ENCODE results near the gene TBCCD1.
"Not testable (repeated sequence)": the region's sequence is repeated elsewhere in the genome, so short reads cannot be mapped to it uniquely, and the experiment has no call there.

Gene TBCCD1

DNA sequence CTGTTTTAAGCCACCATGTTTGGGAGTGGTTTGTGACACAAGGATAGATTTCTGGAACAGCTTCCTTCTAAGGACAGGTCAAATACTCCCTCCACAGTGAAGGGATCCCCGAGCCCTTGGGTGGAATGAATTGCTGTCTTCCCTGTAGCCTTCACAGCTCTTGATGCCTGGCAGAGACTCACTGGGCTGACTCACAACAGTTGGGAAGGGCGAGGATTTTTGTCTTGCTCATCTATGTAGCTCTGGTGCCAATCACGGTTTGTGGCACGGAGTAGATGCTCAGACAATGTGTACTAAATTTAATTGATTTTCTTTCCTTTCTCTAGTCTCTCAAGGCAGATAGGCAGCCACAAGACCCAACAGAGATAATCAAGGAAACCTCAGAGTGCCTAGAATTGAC lies 49.9 kb downstream of the TBCCD1 start:
- no peak for DNase-seq

DNA sequence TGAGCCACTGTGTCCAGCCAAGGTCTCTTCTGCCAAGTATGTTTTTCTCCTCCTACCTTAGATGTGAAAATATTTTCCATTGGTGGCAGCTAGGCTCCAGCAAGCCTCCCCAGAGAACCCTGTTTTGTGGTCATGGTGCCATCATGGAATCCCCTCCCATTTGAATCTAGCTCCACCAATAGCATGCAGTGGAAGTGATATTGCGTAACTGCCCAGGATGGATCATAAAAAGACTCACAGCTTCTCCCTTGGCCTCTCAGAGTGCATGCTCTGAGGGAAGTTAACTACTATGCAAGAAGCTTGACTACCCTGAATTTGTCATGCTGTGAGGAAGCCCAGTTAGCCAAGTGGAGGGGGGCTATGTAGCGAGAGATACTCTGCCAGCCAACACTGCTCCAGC lies 50.5 kb downstream of the TBCCD1 start:
- no peak for DNase-seq

DNA sequence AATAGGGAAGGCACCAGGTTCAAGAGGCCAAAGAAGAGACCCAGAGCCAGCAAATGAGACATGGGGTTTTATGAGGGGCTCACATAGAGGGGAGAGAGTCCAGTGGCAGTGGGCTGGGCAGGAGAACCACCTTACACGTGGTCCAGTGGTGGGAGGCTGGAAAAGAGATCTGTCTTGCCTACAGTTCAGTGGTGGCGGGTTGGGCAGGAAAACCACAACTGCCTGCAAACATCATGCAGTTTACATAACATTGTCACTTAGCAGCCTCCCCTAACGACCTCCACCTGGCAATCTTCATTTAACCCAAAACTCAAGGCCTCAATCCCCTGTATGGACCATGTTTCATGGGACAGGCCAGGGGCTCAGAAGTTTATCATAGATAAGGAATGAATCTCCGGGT lies 52.0 kb downstream of the TBCCD1 start:
- DNase-seq = no peak

DNA sequence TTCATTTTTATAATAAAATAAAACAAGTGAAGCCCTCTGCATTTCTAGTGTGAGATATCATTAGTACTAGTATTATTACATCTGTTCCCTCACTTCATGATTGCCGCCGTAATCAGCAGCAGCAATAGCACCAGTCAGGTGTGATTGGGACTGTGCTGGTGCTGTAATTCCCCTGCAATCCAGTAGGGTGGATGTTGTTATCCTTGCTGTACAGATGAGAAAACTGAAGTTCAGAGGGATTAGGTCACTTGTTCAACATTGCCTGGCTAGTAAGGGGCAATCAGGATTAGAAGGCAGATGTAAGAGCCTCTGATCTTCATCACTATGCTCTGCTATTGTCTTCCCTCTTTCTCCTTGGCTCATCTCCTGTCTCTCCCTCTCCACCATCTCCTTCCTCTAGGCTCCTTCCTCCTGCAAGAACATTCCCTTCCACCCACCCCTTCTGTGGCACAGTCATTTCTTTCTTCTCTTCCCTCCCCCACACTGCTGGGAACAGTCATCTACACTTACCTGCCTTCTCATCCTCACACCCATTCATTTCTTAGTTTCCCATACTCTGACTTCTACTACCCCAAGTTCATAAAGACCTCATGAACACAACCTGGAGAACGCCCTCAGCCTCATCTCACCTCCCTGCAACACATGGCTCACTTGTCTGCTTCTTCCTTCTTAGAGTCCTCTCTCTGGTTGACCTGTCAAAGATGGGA lies 52.7 kb downstream of the TBCCD1 start:
- no peak for DNase-seq

DNA sequence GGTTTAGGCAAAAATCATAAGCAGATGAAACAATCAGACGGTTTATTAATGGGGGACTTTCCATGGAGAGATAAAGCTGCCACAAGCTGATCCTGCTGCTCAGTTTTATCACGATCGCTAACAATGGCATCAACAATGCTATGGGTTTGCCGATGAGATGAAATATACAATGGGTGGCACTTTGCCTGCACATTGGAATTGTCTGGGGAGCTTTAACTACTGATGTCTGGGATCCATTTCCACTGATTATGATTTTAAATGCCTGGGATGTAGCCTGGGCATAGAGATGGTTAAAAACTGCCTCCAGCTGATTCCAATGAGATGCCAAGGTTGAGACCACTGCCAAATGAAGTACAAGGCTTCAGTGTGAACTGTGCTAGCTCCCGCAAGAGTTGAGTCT lies 53.8 kb downstream of the TBCCD1 start:
- DNase-seq = no peak

DNA sequence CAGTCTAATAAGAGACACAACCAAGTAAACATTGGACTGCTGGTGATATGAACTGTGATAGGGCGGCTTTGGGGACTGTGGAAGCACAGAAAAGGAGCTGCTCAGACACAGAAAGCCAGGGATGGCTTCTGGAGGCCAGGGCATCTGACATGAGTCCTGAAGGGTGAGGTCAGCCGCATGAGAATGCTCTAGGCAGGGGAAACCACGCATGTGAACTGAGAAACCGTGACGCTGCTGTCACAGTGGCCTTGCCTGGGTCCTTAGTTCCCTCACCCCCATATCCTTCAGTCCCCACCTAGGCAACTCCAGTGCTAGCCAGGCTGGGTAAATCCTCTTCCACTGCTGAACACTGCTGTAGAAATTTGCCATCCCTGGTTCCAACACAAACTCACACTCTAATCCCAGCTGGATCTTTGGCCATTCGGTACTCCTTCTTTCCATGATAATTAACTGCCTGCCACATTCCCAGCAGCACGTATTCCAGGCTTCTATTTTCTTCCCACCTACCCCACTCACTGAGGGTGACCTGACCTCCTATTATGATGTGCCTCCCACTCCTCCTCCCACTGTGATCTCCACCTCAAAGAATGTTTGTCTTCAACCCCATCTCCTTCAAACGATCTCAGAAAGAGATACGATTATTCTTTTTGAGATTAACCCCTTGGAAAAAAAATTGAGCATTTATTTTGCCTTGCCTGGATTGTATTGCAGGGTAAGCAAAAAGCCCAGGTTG lies 54.4 kb downstream of the TBCCD1 start:
- no peak for DNase-seq

DNA sequence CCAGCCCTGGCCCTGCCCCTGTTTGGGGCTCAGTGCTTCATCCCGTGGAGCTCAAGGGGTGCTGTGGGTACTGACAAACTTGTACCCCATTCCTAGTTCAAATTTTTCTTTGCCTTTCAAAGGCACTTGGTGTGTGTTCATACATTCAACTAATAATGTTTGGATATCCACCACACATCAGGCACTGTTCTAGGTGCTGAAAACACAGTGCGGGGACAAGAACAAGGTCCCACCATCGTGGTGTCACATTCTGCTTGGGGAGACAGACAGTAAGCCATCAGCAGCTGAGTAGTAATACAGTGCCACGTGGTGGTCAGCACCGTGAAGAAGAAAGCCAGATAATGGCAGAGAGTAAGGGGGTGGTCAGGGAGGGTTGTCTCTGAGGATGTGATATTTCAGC lies 55.4 kb downstream of the TBCCD1 start:
- no peak for DNase-seq

DNA sequence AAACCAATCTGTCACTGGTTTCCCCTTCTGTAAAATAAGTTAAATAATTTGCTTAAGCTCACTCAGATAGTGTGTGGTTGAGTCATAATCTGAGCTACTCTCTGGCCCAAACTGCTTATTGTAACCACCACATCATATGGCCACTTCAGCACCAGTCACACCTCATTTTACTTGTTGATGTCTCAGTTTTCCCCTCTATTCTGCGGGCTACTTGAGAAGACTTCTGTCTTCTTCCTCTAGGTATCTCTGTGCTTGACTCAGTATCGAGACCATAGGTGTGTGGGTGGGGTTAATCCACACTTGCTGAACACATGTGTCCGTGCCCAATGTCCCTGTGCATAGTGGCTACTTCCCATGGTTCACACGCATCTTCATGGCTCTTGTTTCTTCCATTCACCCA lies 55.9 kb downstream of the TBCCD1 start:
- no peak for DNase-seq

DNA sequence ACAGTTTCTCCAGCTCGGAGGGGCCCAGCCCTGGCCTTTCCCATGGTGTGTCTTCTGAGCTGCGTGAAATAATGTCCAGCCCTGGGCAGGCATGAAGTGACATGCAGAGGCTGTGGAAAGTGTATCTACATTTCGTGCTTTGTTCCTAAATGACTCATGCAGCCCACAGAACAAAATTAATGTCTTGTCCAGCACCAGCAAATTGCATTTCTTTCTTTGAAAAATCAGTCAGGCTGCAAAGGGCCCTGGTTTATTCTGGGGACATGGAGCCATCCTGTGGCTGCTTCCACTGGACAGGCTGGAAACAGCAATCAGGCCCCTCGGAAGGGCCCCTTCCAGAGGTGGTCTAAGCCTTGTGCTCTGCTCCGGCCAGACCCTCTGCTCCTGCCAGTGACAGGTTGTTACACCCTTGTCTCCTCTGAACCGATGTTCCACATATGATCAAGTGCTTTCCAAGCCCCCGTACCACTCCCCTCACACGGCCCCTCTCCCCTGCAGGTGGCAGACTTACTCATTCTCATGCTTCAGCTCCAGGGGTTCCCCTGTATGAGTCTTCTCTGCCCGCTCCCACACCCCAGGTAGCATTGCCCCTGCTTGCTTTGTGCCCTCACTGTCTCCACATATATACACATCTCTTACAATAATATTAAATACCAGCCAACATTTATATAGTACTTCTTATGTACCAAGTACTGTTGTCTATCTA lies 56.6 kb downstream of the TBCCD1 start:
- DNase-seq = no peak

DNA sequence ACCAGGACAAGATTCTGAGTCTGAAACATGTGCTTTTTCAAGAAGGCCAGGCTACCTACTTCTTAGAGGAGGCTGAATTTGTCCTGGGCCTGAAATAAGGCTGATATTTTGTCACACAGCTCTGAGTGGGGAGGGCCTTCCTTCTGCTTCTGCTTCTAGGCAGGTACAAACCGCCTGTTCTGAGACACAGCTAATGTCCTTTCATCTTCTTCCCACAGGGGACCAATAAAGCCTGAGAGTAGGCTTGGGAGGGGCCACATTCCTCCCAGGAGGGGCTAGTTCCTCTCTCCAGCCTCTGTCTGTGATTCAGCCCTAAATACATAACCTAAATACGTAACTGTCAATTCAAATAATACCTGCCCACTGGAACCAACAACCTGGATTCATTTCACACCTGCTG lies 57.7 kb downstream of the TBCCD1 start:
- no peak for DNase-seq

DNA sequence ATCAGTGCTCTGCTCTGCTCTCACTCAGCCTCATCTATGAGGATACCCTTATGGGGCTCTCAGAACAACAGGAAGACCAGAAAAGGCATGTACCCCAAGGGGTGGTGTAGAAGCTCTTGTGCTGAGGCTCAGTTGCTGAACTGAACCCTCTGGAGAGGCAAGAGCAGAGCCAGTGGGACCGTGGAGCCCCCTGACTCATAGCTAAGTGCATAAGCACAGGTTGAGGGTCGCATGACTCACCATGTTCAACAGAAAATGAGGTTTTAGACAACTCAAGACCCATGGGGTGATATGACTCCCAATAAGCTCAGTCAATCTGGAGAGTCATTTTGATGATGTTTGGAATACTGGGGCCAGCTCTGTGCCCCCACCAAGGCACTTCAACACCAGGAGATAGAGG lies 60.3 kb downstream of the TBCCD1 start:
- DNase-seq = no peak

DNA sequence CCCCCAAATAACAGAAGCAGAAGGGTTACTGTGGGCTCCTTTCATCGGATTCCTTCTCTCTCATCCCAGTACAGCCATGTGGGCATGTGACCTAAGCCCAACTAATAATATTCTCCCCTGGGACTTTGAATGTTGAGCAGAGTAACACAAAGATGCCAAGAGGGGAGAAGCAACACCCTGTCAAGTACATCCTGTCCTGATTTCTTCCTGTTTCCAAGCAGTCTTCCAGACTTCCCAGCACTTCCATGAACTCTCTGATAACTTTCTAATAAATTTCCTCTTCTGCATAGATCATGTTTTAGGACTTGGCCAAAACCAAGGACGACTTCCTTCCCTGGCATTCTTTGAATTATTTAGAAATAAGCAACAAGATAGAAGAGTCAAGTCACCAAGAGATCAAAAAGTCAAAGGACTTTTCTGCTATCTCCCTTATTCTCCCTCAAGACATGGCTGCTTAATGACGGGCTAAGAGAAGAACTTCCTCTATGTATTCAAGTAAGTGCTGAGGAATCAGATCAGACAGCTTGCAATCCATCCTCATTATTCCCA lies 60.9 kb downstream of the TBCCD1 start:
- DNase-seq = no peak

DNA sequence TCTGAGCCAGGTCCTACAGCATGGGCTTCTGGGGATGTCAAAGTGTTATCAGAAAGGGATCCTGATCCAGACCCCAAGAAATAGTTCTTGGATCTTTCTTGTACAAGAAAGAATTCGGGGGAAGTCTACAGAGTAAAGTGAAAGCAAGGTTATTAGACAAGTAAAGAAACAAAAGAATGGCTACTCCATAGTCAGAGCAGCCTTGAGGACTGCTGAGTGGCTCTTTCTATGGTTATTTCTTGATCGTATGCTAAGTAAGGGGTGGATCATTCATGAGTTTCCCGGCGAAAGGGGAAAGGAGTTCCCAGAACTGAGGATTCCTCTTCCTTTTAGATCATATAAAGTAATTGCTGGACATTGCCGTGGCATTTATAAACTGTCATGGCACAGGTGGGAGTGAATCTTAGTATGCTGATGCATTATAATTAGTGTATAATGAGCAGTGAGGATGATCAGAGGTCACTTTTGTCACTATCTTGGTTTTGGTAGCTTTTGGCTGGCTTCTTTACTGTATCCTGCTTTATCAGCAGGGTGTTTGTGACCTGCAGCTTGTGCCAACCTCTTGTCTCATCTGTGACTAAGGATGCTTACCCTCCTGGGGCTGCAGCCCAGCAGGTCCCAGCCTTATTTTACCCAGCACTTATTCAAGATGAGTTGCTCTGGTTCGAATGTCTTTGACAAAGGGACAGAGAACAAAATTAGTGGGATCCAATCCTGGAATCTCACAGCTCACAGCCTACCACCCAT lies 64.0 kb downstream of the TBCCD1 start:
- DNase-seq = no peak

DNA sequence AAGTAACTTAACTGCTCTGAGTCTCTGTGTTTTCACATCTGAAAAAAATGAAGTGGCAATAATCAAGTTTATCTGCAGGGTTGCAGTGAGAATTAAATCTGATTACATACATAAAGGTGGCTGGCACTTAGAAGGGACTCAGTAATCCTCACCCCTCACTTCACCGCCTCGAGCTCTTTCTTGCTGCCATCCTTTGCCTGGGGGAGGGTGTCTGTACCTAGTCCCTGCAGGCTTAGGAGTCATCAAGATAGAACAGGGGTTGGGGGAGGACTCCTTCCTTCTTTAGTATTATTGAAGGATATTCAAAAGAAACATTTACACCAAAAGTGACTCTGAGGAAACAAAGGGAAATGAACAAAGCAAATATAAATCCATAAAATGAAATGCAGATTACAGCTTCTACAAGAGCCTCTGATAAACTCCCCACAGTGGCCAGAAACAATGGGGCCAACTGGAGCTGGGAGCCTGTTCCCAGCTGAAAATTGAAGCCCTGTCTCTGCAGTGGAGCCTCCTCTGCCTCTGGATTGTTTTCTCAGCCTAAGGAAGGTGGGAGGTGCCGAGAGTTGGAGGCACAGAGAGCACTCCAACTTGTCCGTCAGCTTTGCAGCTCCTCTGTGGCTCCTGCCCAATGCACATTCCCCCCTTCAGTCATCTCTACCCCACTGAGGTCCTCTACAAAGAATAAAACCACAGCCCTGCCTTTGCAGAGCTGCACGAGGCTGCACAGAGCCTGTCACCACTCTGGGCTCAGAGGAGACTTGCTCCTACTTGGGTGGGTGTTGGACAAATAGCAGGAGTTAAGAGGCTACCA lies 64.8 kb downstream of the TBCCD1 start:
- DNase-seq = no peak

DNA sequence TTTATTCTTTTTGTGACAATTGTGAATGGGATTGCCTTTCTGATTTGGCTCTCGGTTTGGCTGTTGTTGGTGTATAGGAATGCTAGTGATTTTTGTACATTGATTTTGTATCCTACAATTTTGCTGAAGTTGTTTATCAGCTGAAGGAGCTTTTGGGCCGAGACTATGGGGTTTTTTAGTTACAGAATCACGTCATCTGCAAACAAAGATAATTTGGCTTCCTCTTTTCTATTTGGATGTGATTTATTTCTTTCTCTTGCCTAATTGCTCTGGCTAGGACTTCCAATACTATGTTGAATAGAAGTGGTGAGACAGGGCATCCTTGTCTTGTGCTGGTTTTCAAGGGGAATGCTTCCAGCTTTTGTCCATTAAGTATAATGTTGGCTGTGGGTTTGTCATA lies 67.2 kb downstream of the TBCCD1 start:
- DNase-seq = not testable (repeated sequence)

DNA sequence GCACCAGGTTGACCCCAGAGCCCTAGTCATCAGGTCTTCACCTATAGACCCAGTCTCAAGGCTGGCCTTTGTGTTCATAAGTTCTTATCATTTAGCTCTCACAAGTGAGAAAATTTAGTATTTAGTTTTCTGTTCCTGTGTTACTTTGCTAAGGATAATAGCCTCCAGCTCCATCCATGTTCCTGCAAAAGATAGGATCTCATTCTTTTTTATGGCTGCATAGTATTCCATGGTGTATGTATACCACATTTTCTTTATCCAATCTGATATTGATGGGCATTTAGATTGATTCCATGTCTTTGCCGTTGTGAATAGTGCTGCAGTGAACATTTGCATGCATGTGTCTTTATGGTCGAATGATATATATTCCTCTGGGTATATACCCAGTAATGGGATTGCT lies 69.1 kb downstream of the TBCCD1 start:
- not testable (repeated sequence) for DNase-seq

DNA sequence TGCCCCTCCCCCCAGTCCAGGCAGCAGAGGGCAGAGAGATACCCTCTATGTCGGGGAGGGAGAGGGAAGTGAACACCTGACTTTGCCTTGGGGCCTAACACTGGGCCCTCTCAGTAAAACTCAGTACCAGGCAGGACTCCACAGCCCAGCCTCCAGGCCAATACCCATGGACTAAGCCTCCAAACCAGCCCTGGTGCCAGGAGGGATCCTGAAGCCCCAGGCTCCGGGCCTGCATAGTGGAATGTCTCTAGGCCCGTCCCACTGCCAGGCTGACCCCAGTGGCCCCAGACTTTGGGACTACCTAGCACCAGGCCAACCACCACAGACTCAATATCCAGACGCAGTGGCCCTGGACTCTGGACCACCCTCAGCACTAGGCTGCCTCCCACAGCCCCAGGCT lies 69.5 kb downstream of the TBCCD1 start:
- DNase-seq = no peak

DNA sequence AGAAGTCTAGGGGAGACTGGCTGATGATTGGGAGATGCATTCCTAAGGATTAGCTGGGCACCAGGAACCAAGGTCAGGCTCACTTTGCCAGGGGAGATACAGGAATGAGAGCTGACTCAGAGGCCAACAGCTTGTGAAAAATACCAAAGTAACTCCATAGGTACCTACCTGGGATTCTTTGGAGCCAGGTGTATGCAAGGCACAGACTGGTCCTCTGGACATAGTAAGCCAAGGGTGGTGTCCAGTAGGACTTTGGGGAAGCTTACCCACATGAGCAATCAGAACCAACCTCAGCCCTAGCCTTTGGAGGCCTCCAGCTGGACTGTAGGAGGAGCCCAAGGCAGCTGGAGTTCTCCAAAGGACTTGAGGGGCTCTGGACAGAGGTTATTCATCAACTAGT lies 70.5 kb downstream of the TBCCD1 start:
- no peak for DNase-seq

All from effector CD4-positive, alpha-beta T cell (primary cell).